Tibial nerve (tissue), 4 donors: Measurements from ENCODE around the gene JARID2. TPM values are rescaled to one million over a fixed set of nuclear protein-coding genes. Genes with fewer than 3 reads are reported as not detected.
A peak's percentile ranks its signal among the peaks of the same experiment; 100 is the strongest.

ENCODE experiments used
- DNase-seq, 2 donors: peaks; one replicate each; pipeline ENCODE4 v3.0.0-alpha.2; 2019; ENCODE audit warnings: low spot score in 2 of 2
- H3K27ac ChIP-seq, 4 donors: fragments of 200-600 bp; sonication (generic) in 3 of 4; one replicate each; pipeline ENCODE4 v1.5.1; 2017 to 2019; ENCODE audit warnings: mild to moderate bottlenecking in 1 of 4
- H3K27me3 ChIP-seq, 2 donors: fragments of 200-600 bp; sonication (generic) in 1 of 2; one replicate each; pipeline versions ENCODE4 v1.5.1 to v1.6.0; 2017 to 2019
- H3K36me3 ChIP-seq, 3 donors: fragments of 200-600 bp; sonication (generic); one replicate each; pipeline ENCODE4 v1.5.1; 2018 to 2019
- H3K4me1 ChIP-seq, 4 donors: fragments of 200-600 bp; sonication (generic) in 3 of 4; one replicate each; pipeline ENCODE4 v1.5.1; 2017 to 2019
- H3K4me3 ChIP-seq, 4 donors: fragments of 200-600 bp; sonication (generic) in 3 of 4; one replicate each; pipeline ENCODE4 v1.5.1; 2017 to 2019; ENCODE audit warnings: mild to moderate bottlenecking in 1 of 4, moderate library complexity in 1 of 4
- H3K9me3 ChIP-seq, 4 donors: fragments of 200-600 bp; sonication (generic) in 3 of 4; one replicate each; pipeline ENCODE4 v1.5.1; 2017 to 2019
- CTCF ChIP-seq, 5 experiments: fragments of 200-600 bp in 3 of 5; fragments of 450-650 bp in 2 of 5; sonication (generic) in 3 of 5; IDR thresholded peaks; one replicate each; pipeline ENCODE4 v1.5.1; 2016 to 2019; ENCODE audit warnings: antibody characterized with exemption in 5 of 5, mild to moderate bottlenecking in 3 of 5, moderate library complexity in 2 of 5
- EP300 ChIP-seq, 2 donors: sonication (generic); formaldehyde crosslinking; IDR thresholded peaks; one replicate each; pipeline ENCODE4 v1.6.1; 2017; ENCODE audit warnings: antibody characterized with exemption in 2 of 2, mild to moderate bottlenecking in 1 of 2
- POLR2A ChIP-seq, 2 donors: fragments of 450-650 bp; IDR thresholded peaks; one replicate each; pipeline ENCODE4 v1.6.1; 2017; ENCODE audit warnings: antibody characterized with exemption in 2 of 2, mild to moderate bottlenecking in 2 of 2, moderate library complexity in 2 of 2
- WGBS, 2 donors: methylation state at CpG; one replicate each; pipeline ENCODE4 v1.1.5; 2018; 5-methylcytosine and 5-hydroxymethylcytosine counted together
- total RNA-seq, 4 donors: library from RNA; depleted of rRNA; stranded (reverse); fragments of >200 nt; gene quantifications; one replicate each; pipeline ENCODE4 v1.1.0, GENCODE V29; 2016

JARID2 gene
- total RNA-seq, 4 donors from 2014 or later: 9.0 to 26.1 (median 9.8) TPM

- Histone ChIP-seq H3K4me1 (peaks cover 0 to 81% (median 37%) of the 10 kb centered on the region in 4 donors), H3K27ac (no peak overlapping the region), H3K4me3 (no peak overlapping the region), H3K36me3 (no peaks in the 10 kb centered on the region), H3K9me3 (no peaks in the 10 kb centered on the region), H3K27me3 (no peaks in the 10 kb centered on the region)
- TF ChIP-seq POLR2A (IDR thresholded peaks at IDR 0.05): no peak
- peak in 1 of 5 experiments; percentile 8 for TF ChIP-seq CTCF (IDR thresholded peaks at IDR 0.05)
- no peak for DNase-seq
- WGBS, 2 donors: 55 to 73% methylated on average over 7 of the region's 7 CpGs
Observed at GRCh38 chr6:15327271-15327670, 81.4 kb downstream of the JARID2 start.

GRCh38 chr6:15329197-15329671, 83.4 kb downstream of the JARID2 start:
- Histone ChIP-seq H3K4me1 (peaks cover 0 to 72% (median 33%) of the 10 kb centered on the region in 4 donors), H3K9me3 (no peaks in the 10 kb centered on the region), H3K36me3 (no peaks in the 10 kb centered on the region), H3K27me3 (no peaks in the 10 kb centered on the region), H3K27ac (peak overlapping the region in 1 of 4 donors; percentile 46), H3K4me3 (no peak overlapping the region)
- TF ChIP-seq EP300 (IDR thresholded peaks at IDR 0.05) (no peak), POLR2A (IDR thresholded peaks at IDR 0.05) (no peak), CTCF (IDR thresholded peaks at IDR 0.05) (no peak)
- 19 to 32% methylated on average over 4 of the region's 4 CpGs for WGBS, 2 donors
- DNase-seq: no peak

GRCh38 chr6:15330174-15330944, 84.5 kb downstream of the JARID2 start:
- H3K27me3 ChIP-seq: no peaks in the 10 kb centered on the region
- no peak overlapping the region for H3K4me3 ChIP-seq
- 40% methylated on average over 8 of the region's 8 CpGs for WGBS, 2 donors
- DNase-seq: no peak
- H3K36me3 ChIP-seq: no peaks in the 10 kb centered on the region
- H3K27ac ChIP-seq: peak overlapping the region in 1 of 4 donors; percentile 46
- H3K4me1 ChIP-seq: peaks cover 0 to 68% (median 31%) of the 10 kb centered on the region in 4 donors
- TF ChIP-seq POLR2A (IDR thresholded peaks at IDR 0.05) (no peak), CTCF (IDR thresholded peaks at IDR 0.05) (no peak), EP300 (IDR thresholded peaks at IDR 0.05) (no peak)
- H3K9me3 ChIP-seq: no peaks in the 10 kb centered on the region

- DNase-seq: no peak
- Histone ChIP-seq H3K27ac (no peak overlapping the region), H3K9me3 (no peaks in the 10 kb centered on the region), H3K4me1 (peaks cover 0 to 71% (median 29%) of the 10 kb centered on the region in 4 donors), H3K36me3 (no peaks in the 10 kb centered on the region), H3K27me3 (no peaks in the 10 kb centered on the region), H3K4me3 (no peak overlapping the region)
- TF ChIP-seq EP300 (IDR thresholded peaks at IDR 0.05): no peak
- no peak for TF ChIP-seq CTCF (IDR thresholded peaks at IDR 0.05)
- no peak for TF ChIP-seq POLR2A (IDR thresholded peaks at IDR 0.05)
Observed at GRCh38 chr6:15331143-15331542, 85.3 kb downstream of the JARID2 start.

- H3K27me3 ChIP-seq: no peaks in the 10 kb centered on the region
- WGBS, 2 donors: 87% methylated on average over 13 of the region's 13 CpGs
- TF ChIP-seq CTCF (IDR thresholded peaks at IDR 0.05): no peak
- no peak overlapping the region for H3K27ac ChIP-seq
- H3K4me1 ChIP-seq: peaks cover 0 to 65% (median 26%) of the 10 kb centered on the region in 4 donors
- no peak for DNase-seq
- no peaks in the 10 kb centered on the region for H3K9me3 ChIP-seq
- H3K36me3 ChIP-seq: no peaks in the 10 kb centered on the region
- H3K4me3 ChIP-seq: no peak overlapping the region
Observed at GRCh38 chr6:15331629-15332251, 85.9 kb downstream of the JARID2 start.
